K562 (cell line): ENCODE data around the gene PA2G4. TPM values are rescaled to one million over a fixed set of nuclear protein-coding genes. Genes with fewer than 3 reads are reported as not detected.
A peak's percentile ranks its signal among the peaks of the same experiment; 100 is the strongest.

ENCODE experiments used
- ATAC-seq: fragments of 200-7000 bp; cut with Tn5 transposase; 3 replicates; pipeline ENCODE4 v1.9.1; 2020; ENCODE audit warnings: moderate library complexity
- BruUV-seq: library from RNA; stranded (reverse); fragments of 400-500 nt; replicated peaks from 2 replicates; lab custom pipeline; 2021; lab: Mats Ljungman, UMichigan
- CTCF ChIA-PET: fragments of 300-600 bp; formaldehyde crosslinking; extraction: SDS; loops from one replicate; lab custom pipeline; 2021; ENCODE audit warnings: low intra/inter-chr PET ratio; lab: Yijun Ruan, JAX
- POLR2A ChIA-PET: fragments of 300-600, 350-650 bp; sonication (Branson Sonifier 250); formaldehyde crosslinking; extraction: SDS; loops from one replicate; lab custom pipeline; 2021; ENCODE audit warnings: antibody characterized with exemption, inconsistent platforms; lab: Yijun Ruan, JAX
- DNase-seq, 4 experiments: peaks; one replicate each; pipeline versions ENCODE4 v3.0.0 to v3.0.0-alpha.2; 2011 to 2018; ENCODE audit warnings: low spot score in 3 of 4, mixed read lengths in 3 of 4; ENCODE audit errors: extremely low read depth in 1 of 4
- FAIRE-seq: peaks from 2 replicates; lab custom pipeline; 2011; peaks lifted over from hg19 to GRCh38; lab: Jason Lieb, UNC
- H2AFZ ChIP-seq: 2 replicates; pipeline ENCODE4 v1.6.0; 2011; ENCODE audit warnings: low read depth, low read length, control low read depth, inconsistent platforms
- H3K27ac ChIP-seq: fragments of 200-600 bp; 3 replicates; pipeline ENCODE4 v1.8.0; 2011; ENCODE audit warnings: low read depth, mild to moderate bottlenecking, control low read depth, inconsistent platforms, low read length, moderate library complexity, mixed read lengths; ENCODE audit errors: extremely low read depth
- H3K27me3 ChIP-seq, 2 experiments: fragments of 300-600 bp in 1 of 2; 2 replicates in 1 of 2; 3 replicates in 1 of 2; pipeline versions ENCODE4 v1.6.0 to v1.8.0; 2011; ENCODE audit warnings: inconsistent platforms in 2 of 2, low read length in 2 of 2, mild to moderate bottlenecking in 1 of 2, mixed read lengths in 1 of 2, moderate library complexity in 1 of 2; ENCODE audit not compliant: control insufficient read depth in 2 of 2, insufficient read depth in 2 of 2
- H3K36me3 ChIP-seq: fragments of 300-600 bp; 3 replicates; pipeline ENCODE4 v1.8.0; 2011; ENCODE audit warnings: mild to moderate bottlenecking, low read length, inconsistent platforms; ENCODE audit not compliant: control insufficient read depth, insufficient read depth
- H3K4me1 ChIP-seq, 2 experiments: fragments of 200-600 bp in 1 of 2; replicated peaks in 1 of 2; 2 replicates in 1 of 2; 3 replicates in 1 of 2; pipeline versions ENCODE4 v1.5.1 to v1.8.0; 2011; ENCODE audit warnings: inconsistent platforms in 2 of 2, low read length in 2 of 2, mild to moderate bottlenecking in 1 of 2, mixed read lengths in 1 of 2, moderate library complexity in 1 of 2; ENCODE audit not compliant: control insufficient read depth in 2 of 2, insufficient read depth in 2 of 2
- H3K4me2 ChIP-seq: 2 replicates; pipeline ENCODE4 v1.6.1; 2011; ENCODE audit warnings: low read length, control low read depth, inconsistent platforms, mixed read lengths; ENCODE audit not compliant: insufficient read depth
- H3K4me3 ChIP-seq: fragments of 200-600 bp; sonication (generic), shearing (Covaris generic); 2 replicates; pipeline ENCODE4 v1.5.1; 2016; ENCODE audit warnings: control low read depth, inconsistent platforms
- H3K79me2 ChIP-seq: fragments of 200-600 bp; 3 replicates; pipeline ENCODE4 v1.8.0; 2011; ENCODE audit warnings: low read length, inconsistent platforms; ENCODE audit not compliant: control insufficient read depth, insufficient read depth
- H3K9ac ChIP-seq, 2 experiments: 2 replicates each; pipeline versions ENCODE4 v1.6.0 to v1.6.1; 2011; ENCODE audit warnings: low read depth in 2 of 2, low read length in 2 of 2, control low read depth in 1 of 2, inconsistent platforms in 1 of 2, mild to moderate bottlenecking in 1 of 2, mixed read lengths in 1 of 2; ENCODE audit not compliant: insufficient read depth in 1 of 2
- H3K9me1 ChIP-seq: one replicate; pipeline ENCODE4 v1.6.0; 2011; ENCODE audit warnings: inconsistent platforms, mild to moderate bottlenecking, low read length, moderate library complexity; ENCODE audit not compliant: control insufficient read depth, insufficient read depth
- H3K9me3 ChIP-seq: replicated peaks from 2 replicates; pipeline ENCODE4 v1.5.1; 2011; ENCODE audit warnings: low read depth, low read length, inconsistent platforms; ENCODE audit not compliant: control insufficient read depth, insufficient read depth
- H4K20me1 ChIP-seq: replicated peaks from 2 replicates; pipeline ENCODE4 v1.6.1; 2011; ENCODE audit warnings: low read length, inconsistent platforms, mixed read lengths; ENCODE audit not compliant: control insufficient read depth, insufficient read depth
- ARID1B ChIP-seq: fragments of 450-650 bp; IDR thresholded peaks from 2 replicates; pipeline ENCODE4 v1.6.1; 2016; ENCODE audit warnings: antibody characterized with exemption, mild to moderate bottlenecking, inconsistent platforms
- CBFA2T2 ChIP-seq: fragments of 450-650 bp; conservative IDR thresholded peaks from 2 replicates; pipeline ENCODE4 v1.6.1; 2017; ENCODE audit warnings: mild to moderate bottlenecking
- CC2D1A ChIP-seq: fragments of 450-650 bp; IDR thresholded peaks from 2 replicates; pipeline ENCODE4 v1.6.1; 2017; ENCODE audit warnings: mild to moderate bottlenecking
- DMBX1 ChIP-seq: fragments of 250-450 bp; sonication (Bioruptor Pico); IDR thresholded peaks from 2 replicates; pipeline ENCODE4 v1.8.0; 2022; ENCODE audit warnings: inconsistent platforms, mild to moderate bottlenecking, moderate library complexity, borderline replicate concordance
- EWSR1 ChIP-seq: fragments of 450-650 bp; IDR thresholded peaks from 2 replicates; pipeline ENCODE4 v1.6.1; 2018; ENCODE audit warnings: borderline replicate concordance, mild to moderate bottlenecking, low read depth, moderate library complexity; ENCODE audit not compliant: partially characterized antibody
- MED1 ChIP-seq: sonication (generic); formaldehyde crosslinking; IDR thresholded peaks from 2 replicates; pipeline ENCODE4 v1.8.1; 2023; ENCODE audit warnings: missing genetic modification reagents, borderline replicate concordance
- RBFOX2 ChIP-seq: fragments of 200-400 bp; formaldehyde crosslinking; IDR thresholded peaks from 2 replicates; pipeline ENCODE4 v1.6.1; 2017; ENCODE audit warnings: low read depth, mild to moderate bottlenecking, low read length, moderate library complexity
- RBM25 ChIP-seq: fragments of 200-400 bp; formaldehyde crosslinking; IDR thresholded peaks from 2 replicates; pipeline ENCODE4 v1.6.1; 2018; ENCODE audit warnings: low read length, low read depth, moderate library complexity; ENCODE audit not compliant: severe bottlenecking
- SP2 ChIP-seq: IDR thresholded peaks from 2 replicates; pipeline ENCODE4 v1.6.1; 2011; ENCODE audit warnings: mild to moderate bottlenecking, low read depth, low read length, moderate library complexity; ENCODE audit not compliant: poor library complexity, severe bottlenecking; ENCODE audit errors: extremely low read depth
- SRF ChIP-seq, 2 experiments: fragments of 250-450, 450-650 bp in 1 of 2; sonication (Bioruptor Pico) in 1 of 2; sonication (generic) in 1 of 2; formaldehyde crosslinking; IDR thresholded peaks; 2 replicates each; pipeline versions ENCODE4 v1.5.0 to v1.5.1; 2020 to 2022; ENCODE audit warnings: mild to moderate bottlenecking in 1 of 2, missing genetic modification reagents in 1 of 2
- TCF3 ChIP-seq: sonication (generic); formaldehyde crosslinking; IDR thresholded peaks from 2 replicates; pipeline ENCODE4 v1.4.0; 2020; ENCODE audit warnings: mild to moderate bottlenecking, missing genetic modification reagents
- TRIM24 ChIP-seq, 2 experiments: fragments of 450-650 bp; IDR thresholded peaks; 2 replicates each; pipeline ENCODE4 v1.6.1; 2016
- ZBTB11 ChIP-seq, 3 experiments: fragments of 200-800 bp in 1 of 3; fragments of 250-450 bp in 1 of 3; fragments of 450-650 bp in 1 of 3; sonication (Bioruptor Pico) in 1 of 3; sonication (Bioruptor generic) in 1 of 3; formaldehyde crosslinking in 1 of 3; IDR thresholded peaks; 2 replicates each; pipeline versions ENCODE4 v1.6.1 to v1.8.0; 2016 to 2022; ENCODE audit warnings: mild to moderate bottlenecking in 2 of 3, missing genetic modification characterization in 2 of 3, missing compliant biosample characterization in 1 of 3, moderate library complexity in 1 of 3
- ZNF395 ChIP-seq: fragments of 200-800 bp; sonication (Bioruptor generic); IDR thresholded peaks from 2 replicates; pipeline ENCODE4 v1.6.1; 2017; ENCODE audit warnings: missing genetic modification characterization, missing compliant biosample characterization
- ZNF764 ChIP-seq: fragments of 250-450 bp; sonication (Bioruptor Pico); IDR thresholded peaks from 2 replicates; pipeline ENCODE4 v1.4.0; 2020; ENCODE audit warnings: low read depth, mild to moderate bottlenecking, moderate library complexity
- ZNF766 ChIP-seq: fragments of 200-800 bp; sonication (Bioruptor generic); conservative IDR thresholded peaks from 2 replicates; pipeline ENCODE4 v1.6.1; 2016; ENCODE audit warnings: missing genetic modification characterization, missing compliant biosample characterization
- ZSCAN29 ChIP-seq: fragments of 450-650 bp; IDR thresholded peaks from 2 replicates; pipeline ENCODE4 v1.6.1; 2017
- WGBS: fragments of 100-300 bp; shearing (Covaris generic); methylation state at CpG from one replicate; pipeline ENCODE4 v1.1.6; 2016; ENCODE audit warnings: low coverage, mixed read lengths; ENCODE audit not compliant: insufficient coverage; ENCODE audit errors: missing lambda C conversion rate; 5-methylcytosine and 5-hydroxymethylcytosine counted together
- in situ Hi-C: fragments of 300-500 bp; cut with MboI; formaldehyde crosslinking; loops from 4 replicates; pipeline ENCODE4 v1.15.0; 2018; ENCODE audit warnings: inconsistent platforms, mixed read lengths
- intact Hi-C: fragments of 100-400 bp; cut with micrococcal nuclease; formaldehyde crosslinking; loops from 2 replicates; pipeline ENCODE4 v1.14.2; 2022
- polyA plus RNA-seq, 8 experiments: library from polyadenylated mRNA; depleted of rRNA in 4 of 8; stranded (reverse) in 5 of 8; unstranded in 3 of 8; fragments of >200 nt; fragmentation: Nextera tagmentation in 2 of 8; fragmentation: Illumina TruSeq in 1 of 8; extraction: Ambion mirVana in 2 of 8; extraction: Trizol in 1 of 8; gene quantifications; 2 replicates each; pipeline versions ENCODE4 v1.2.1 to v1.2.3, GENCODE V29; 2011 to 2014; ENCODE audit warnings: inconsistent platforms in 1 of 8, missing spikeins in 1 of 8
- total RNA-seq, 7 experiments: library from RNA; depleted of rRNA in 6 of 7; stranded (reverse); fragments of >200 nt in 6 of 7; fragmentation: Illumina TruSeq in 2 of 7; extraction: Trizol in 2 of 7; gene quantifications; 2 replicates each; pipeline versions ENCODE4 v1.2.1 to v1.2.3, GENCODE V29; 2011 to 2021; ENCODE audit warnings: low replicate concordance in 1 of 7

PA2G4 gene
- total and polyA plus RNA-seq, 9 of the 15 experiments (the other 6 are each of a cell fraction or from before 2014, with no cell fraction given) = 230 to 925 (median 638) TPM

- TF ChIP-seq SRF (CRISPR knock-in tag; IDR thresholded peaks at IDR 0.05) = 0 out of 4 replicates have a peak, but pooled peaks of 1 of the 2 experiments have one; percentile 2
Measured at GRCh38 chr12:56105609-56105902, 1.2 kb downstream of the PA2G4 start (continued).

GRCh38 chr12:56107242-56107641 is 2.9 kb downstream of the PA2G4 start:
- no peak for FAIRE-seq
- 54% methylated on average over 3 of the region's 3 CpGs for WGBS
- peak overlapping the region; percentile 99 for H3K4me2 ChIP-seq
- H3K4me1 ChIP-seq = peaks cover 11 to 25% of the 10 kb centered on the region in 2 experiments; a peak in 4 of 5 replicates
- DNase-seq = peak in 2 of 4 experiments; percentile 40 to 59
- intact Hi-C loops = no loop called here
- ChIA-PET POLR2A (interaction anchor here (0.7 to 7.8 kb wide), 3 partner anchors 10 to 368 kb away, joined by 3 to 125 read pairs (median 4); partner anchors contain the start of genes RPL41 and ZC3H10), CTCF (no interaction called here)
- no TSS peak for BruUV-seq
- peak overlapping the region; percentile 99 for H3K27ac ChIP-seq
- H3K36me3 ChIP-seq = peaks cover 70% of the 10 kb centered on the region
- H3K9me3 ChIP-seq = peaks cover 5% of the 10 kb centered on the region; the same call in 1 of the 2 replicates
- H3K79me2 ChIP-seq = peaks cover 47% of the 10 kb centered on the region
- H3K9ac ChIP-seq = peak overlapping the region; percentile 21 to 35; a peak in 2 of 4 replicates
- no peak for ATAC-seq
- no peaks in the 10 kb centered on the region for H3K27me3 ChIP-seq
- in situ Hi-C loops = no loop called here
- no peak overlapping the region for H2AFZ ChIP-seq
- no peak overlapping the region for H3K4me3 ChIP-seq
- H3K9me1 ChIP-seq = no peaks in the 10 kb centered on the region
- H4K20me1 ChIP-seq = peaks cover 10% of the 10 kb centered on the region
- TF ChIP-seq CC2D1A (no peak; the same call in 1 of the 2 replicates), ZNF764 (no peak), RBFOX2 (0 out of 2 replicates have a peak, but pooled peaks have one; percentile 29), ZSCAN29 (no peak), ZBTB11 (CRISPR knock-in tag; IDR thresholded peaks at IDR 0.05) (no peak), ZNF395 (no peak), ARID1B (peak; percentile 85), TCF3 (CRISPR knock-in tag) (peak; percentile 75), DMBX1 (CRISPR knock-in tag) (no peak), EWSR1 (no peak), SP2 (no peak), RBM25 (no peak), ZNF766 (CRISPR knock-in tag) (0 out of 2 replicates have a peak, but pooled peaks have one; percentile 47), MED1 (CRISPR knock-in tag) (no peak), CBFA2T2 (peak; percentile 85), TRIM24 (IDR thresholded peaks at IDR 0.05) (peak; percentile 69 to 79)
